GM10266 (cell line): Measurements from ENCODE around the gene IFI16.

ENCODE experiments used
- DNase-seq: peaks from one replicate; pipeline ENCODE4 v3.0.0; 2012; ENCODE audit errors: extremely low spot score
- CTCF ChIP-seq: IDR thresholded peaks from 2 replicates; pipeline ENCODE4 v1.5.1; 2012; ENCODE audit warnings: mild to moderate bottlenecking, low read depth; ENCODE audit not compliant: control insufficient read depth, insufficient read depth; ENCODE audit errors: missing control alignments

Gene IFI16

DNA sequence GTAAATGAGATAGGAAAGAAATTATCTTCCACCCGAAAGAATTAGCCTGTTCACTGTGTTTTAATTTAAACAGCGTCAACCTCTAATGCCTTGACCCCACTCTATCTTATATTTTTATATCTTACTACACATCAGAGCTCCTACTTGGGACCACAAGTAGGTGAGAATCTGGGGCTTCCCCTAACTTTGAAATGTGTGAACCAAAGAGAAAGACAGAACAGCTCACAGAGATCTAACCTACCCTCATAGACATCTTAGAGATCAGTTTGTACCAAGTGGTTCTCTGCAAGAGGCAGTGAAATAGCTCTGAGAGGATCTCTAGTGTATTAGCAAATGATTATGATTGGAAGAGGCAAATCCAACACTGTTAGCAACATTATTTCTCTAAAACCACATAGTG is 31.0 kb upstream of the IFI16 start:
- DNase-seq = no peak

GRCh38 chr1:158979229-158979628 is 30.5 kb upstream of the IFI16 start:
- no peak for DNase-seq
- TF ChIP-seq CTCF = no peak

More for the DNA sequence above, 31.0 kb upstream of the IFI16 start:
- TF ChIP-seq CTCF = no peak

GRCh38 chr1:158983235-158983634 is 26.5 kb upstream of the IFI16 start:
- no peak for TF ChIP-seq CTCF

DNA sequence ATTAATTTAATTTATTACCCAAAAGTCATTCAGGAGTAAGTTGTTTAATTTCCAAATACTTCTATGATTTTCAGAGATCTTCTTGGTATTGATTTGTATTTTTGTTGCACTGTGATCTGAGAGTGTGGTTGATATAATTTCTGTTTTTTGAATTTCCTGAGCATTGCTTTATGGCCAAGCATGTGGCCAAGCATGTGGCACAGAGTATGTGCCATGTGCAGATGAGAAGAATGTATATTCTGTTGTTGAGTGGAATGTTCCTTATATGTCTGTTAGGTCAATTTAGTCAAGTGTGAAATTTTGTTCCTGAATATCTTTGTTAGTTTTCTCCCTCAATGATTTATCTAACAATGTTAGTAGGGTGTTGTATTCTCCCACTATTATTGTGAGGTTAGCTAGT is 25.3 kb upstream of the IFI16 start:
- no peak for DNase-seq
- no peak for TF ChIP-seq CTCF

More at GRCh38 chr1:158983235-158983634, 26.5 kb upstream of the IFI16 start:
- no peak for DNase-seq

DNA sequence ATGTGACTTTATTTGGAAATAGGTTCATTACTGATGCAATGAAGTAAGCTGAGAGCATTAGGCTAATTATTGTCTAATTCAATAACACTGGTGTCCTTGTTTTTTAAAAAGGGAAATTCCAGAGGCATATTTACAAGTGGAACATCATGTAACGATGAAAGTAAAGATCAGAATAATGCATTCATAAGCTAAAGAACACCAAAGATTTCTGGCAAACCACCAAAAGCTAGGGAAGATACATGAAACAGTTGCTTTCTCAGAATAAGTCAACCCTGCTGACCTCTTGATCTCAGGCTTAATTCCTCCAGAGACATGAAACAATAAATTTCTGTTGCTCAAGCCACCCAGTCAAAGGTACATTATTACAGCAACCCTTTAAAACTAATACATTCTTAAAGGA is 20.3 kb upstream of the IFI16 start:
- no peak for DNase-seq
- TF ChIP-seq CTCF = no peak

DNA sequence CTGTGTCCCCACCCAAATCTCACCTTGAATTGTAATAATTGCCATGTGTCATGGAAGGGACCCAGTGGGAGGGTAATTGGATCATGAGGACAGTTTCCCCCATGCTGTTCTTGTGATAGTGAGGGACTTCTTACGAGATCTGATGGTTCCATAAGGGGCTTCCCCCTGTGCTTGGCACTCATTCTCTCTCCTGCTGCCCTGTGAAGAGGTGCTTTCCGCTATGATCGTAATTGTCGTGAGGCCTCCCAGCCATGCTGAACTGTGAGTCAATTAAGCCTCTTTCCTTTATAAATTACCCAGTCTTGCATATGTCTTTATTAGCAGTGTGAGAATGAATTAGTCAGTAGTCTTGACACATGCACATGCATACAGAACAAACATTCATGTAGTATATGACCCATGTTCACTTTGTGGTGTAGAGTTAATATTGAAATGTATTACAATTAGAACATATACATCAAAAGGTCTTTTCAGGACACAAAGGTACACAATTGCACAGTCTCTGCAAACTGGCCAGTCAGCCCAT is 16.9 kb upstream of the IFI16 start:
- DNase-seq = no peak
- TF ChIP-seq CTCF = no peak

DNA sequence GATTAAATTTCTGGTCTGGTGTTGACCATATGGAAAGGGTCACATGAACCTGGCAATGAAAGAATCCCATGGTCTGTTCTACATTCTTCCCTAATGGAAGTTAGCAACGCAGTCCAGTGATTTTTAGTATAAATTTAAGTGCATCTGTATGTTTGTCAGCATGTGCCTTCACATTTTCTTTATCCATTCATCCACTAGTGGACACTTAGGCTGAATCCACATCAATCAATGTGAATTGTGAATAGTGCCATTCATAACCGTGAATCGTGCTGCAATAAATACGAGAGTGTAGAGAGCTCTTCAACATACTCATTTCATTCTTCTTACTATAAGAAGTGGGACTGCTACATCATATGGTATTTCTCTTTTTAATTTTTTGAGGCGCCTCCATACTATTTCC is 12.7 kb upstream of the IFI16 start:
- DNase-seq = no peak
- no peak for TF ChIP-seq CTCF
